GM12878 (cell line): Measurements from ENCODE around the gene ANKIB1. TPM values are rescaled to one million over a fixed set of nuclear protein-coding genes. Genes with fewer than 3 reads are reported as not detected.

Source experiments
- ATAC-seq: fragments of 200-7000 bp; cut with Tn5 transposase; 3 replicates; pipeline ENCODE4 v1.9.1; 2020; ENCODE audit warnings: mild to moderate bottlenecking, moderate library complexity
- BruUV-seq: library from RNA; stranded (reverse); fragments of 400-500 nt; replicated peaks from 2 replicates; lab custom pipeline; 2021; lab: Mats Ljungman, UMichigan
- CTCF ChIA-PET: fragments of 300-600 bp; sonication (Branson Sonifier 250); formaldehyde crosslinking; extraction: SDS; loops from one replicate; lab custom pipeline; 2021; ENCODE audit warnings: inconsistent platforms; lab: Yijun Ruan, JAX
- POLR2A ChIA-PET: fragments of 350-600 bp; formaldehyde crosslinking; extraction: SDS; loops from one replicate; lab custom pipeline; 2021; ENCODE audit warnings: inconsistent platforms; lab: Charles Lee
- RAD21 ChIA-PET: fragments of 300-600 bp; sonication (Branson Sonifier 250); formaldehyde crosslinking; loops from one replicate; lab custom pipeline; 2023; ENCODE audit warnings: antibody characterized with exemption; ENCODE audit not compliant: unreplicated experiment; lab: Charles Lee
- SMC1A ChIA-PET: fragments of 300-600 bp; sonication (Branson Sonifier 250); formaldehyde crosslinking; loops from one replicate; lab custom pipeline; 2023; ENCODE audit not compliant: unreplicated experiment, uncharacterized antibody; lab: Charles Lee
- DNase-seq: peaks from one replicate; pipeline ENCODE4 v3.0.0-alpha.2; 2011; ENCODE audit warnings: low read depth, low spot score
- FAIRE-seq: peaks from 3 replicates; lab custom pipeline; 2011; peaks lifted over from hg19 to GRCh38; lab: Jason Lieb, UNC
- H2AFZ ChIP-seq: 2 replicates; pipeline ENCODE4 v1.6.0; 2011; ENCODE audit warnings: low read depth, low read length, control low read depth; ENCODE audit not compliant: control insufficient read depth
- H3K27ac ChIP-seq: 2 replicates; pipeline ENCODE4 v1.5.1; 2011; ENCODE audit warnings: control low read depth; ENCODE audit not compliant: control insufficient read depth, insufficient read depth
- H3K27me3 ChIP-seq, 2 experiments: replicated peaks in 1 of 2; 2 replicates each; pipeline versions ENCODE4 v1.6.0 to v1.6.1; 2011; ENCODE audit warnings: low read length in 1 of 2; ENCODE audit not compliant: control insufficient read depth in 2 of 2, insufficient read depth in 2 of 2
- H3K36me3 ChIP-seq, 2 experiments: 2 replicates each; pipeline ENCODE4 v1.5.1; 2011; ENCODE audit warnings: low read length in 1 of 2; ENCODE audit not compliant: control insufficient read depth in 2 of 2, insufficient read depth in 2 of 2
- H3K4me1 ChIP-seq: 2 replicates; pipeline ENCODE4 v1.6.1; 2011; ENCODE audit warnings: mild to moderate bottlenecking, low read length, moderate library complexity, mixed read lengths; ENCODE audit not compliant: control insufficient read depth, insufficient read depth
- H3K4me2 ChIP-seq: 2 replicates; pipeline ENCODE4 v1.6.0; 2011; ENCODE audit warnings: control low read depth; ENCODE audit not compliant: control insufficient read depth, insufficient read depth
- H3K4me3 ChIP-seq: fragments of 200-600 bp; sonication (generic); 2 replicates; pipeline ENCODE4 v1.5.1; 2016
- H3K79me2 ChIP-seq: 2 replicates; pipeline ENCODE4 v1.6.0; 2011; ENCODE audit warnings: low read length; ENCODE audit not compliant: control insufficient read depth, insufficient read depth
- H3K9ac ChIP-seq: 2 replicates; pipeline ENCODE4 v1.8.0; 2011; ENCODE audit warnings: low read length, control low read depth, mixed read lengths; ENCODE audit not compliant: control insufficient read depth, insufficient read depth
- H3K9me3 ChIP-seq: replicated peaks from 3 replicates; pipeline ENCODE4 v1.5.1; 2011; ENCODE audit warnings: mild to moderate bottlenecking, low read length; ENCODE audit not compliant: control insufficient read depth, insufficient read depth
- H4K20me1 ChIP-seq: 2 replicates; pipeline ENCODE4 v1.6.0; 2011; ENCODE audit not compliant: control insufficient read depth, insufficient read depth
- GATAD2B ChIP-seq: fragments of 450-650 bp; conservative IDR thresholded peaks from 2 replicates; pipeline ENCODE4 v1.6.1; 2017; ENCODE audit warnings: low read depth, mild to moderate bottlenecking, moderate library complexity
- HCFC1 ChIP-seq: fragments of 150-350 bp; IDR thresholded peaks from 2 replicates; pipeline ENCODE4 v1.6.1; 2014; ENCODE audit warnings: low read length
- IKZF1 ChIP-seq: fragments of 450-650 bp; conservative IDR thresholded peaks from 2 replicates; pipeline ENCODE4 v1.6.1; 2017; ENCODE audit warnings: antibody characterized with exemption, mild to moderate bottlenecking
- PRDM15 ChIP-seq: fragments of 450-650 bp; formaldehyde crosslinking; IDR thresholded peaks from 2 replicates; pipeline ENCODE4 v1.4.0; 2020; ENCODE audit warnings: mild to moderate bottlenecking, moderate library complexity
- SMAD1 ChIP-seq: fragments of 450-650 bp; IDR thresholded peaks from 2 replicates; pipeline ENCODE4 v1.6.1; 2018; ENCODE audit warnings: mild to moderate bottlenecking, low read depth; ENCODE audit not compliant: partially characterized antibody
- SMC3 ChIP-seq: IDR thresholded peaks from 2 replicates; pipeline ENCODE4 v1.6.1; 2011; ENCODE audit warnings: low read length, improper control_type of control experiment, borderline replicate concordance
- SUZ12 ChIP-seq: fragments of 200-600 bp; sonication (generic); IDR thresholded peaks from one replicate; pipeline ENCODE4 v1.6.1; 2018; ENCODE audit warnings: antibody characterized with exemption, mild to moderate bottlenecking; ENCODE audit not compliant: unreplicated experiment
- ZNF24 ChIP-seq: fragments of 450-650 bp; IDR thresholded peaks from 2 replicates; pipeline ENCODE4 v1.6.1; 2017; ENCODE audit warnings: antibody characterized with exemption, mild to moderate bottlenecking
- ZZZ3 ChIP-seq: IDR thresholded peaks from 2 replicates; pipeline ENCODE4 v1.6.1; 2011; ENCODE audit warnings: low read depth; ENCODE audit not compliant: control insufficient read depth, insufficient read length
- WGBS: methylation state at CpG from one replicate; pipeline ENCODE4 v1.1.6; 2016; ENCODE audit warnings: low lambda C conversion rate; ENCODE audit not compliant: insufficient replicate concordance, insufficient coverage; ENCODE audit errors: missing lambda C conversion rate; 5-methylcytosine and 5-hydroxymethylcytosine counted together
- in situ Hi-C: fragments of 300-500 bp; cut with MboI; formaldehyde crosslinking; loops from 9 replicates; pipeline ENCODE4 v1.14.3; 2018; ENCODE audit warnings: mixed read lengths
- intact Hi-C: fragments of 100-400 bp; cut with micrococcal nuclease; formaldehyde crosslinking; loops from one replicate; pipeline ENCODE4 v1.14.2; 2022; ENCODE audit not compliant: unreplicated experiment
- polyA plus RNA-seq, 11 experiments: library from polyadenylated mRNA; depleted of rRNA in 4 of 11; unstranded in 6 of 11; stranded (reverse) in 5 of 11; fragments of >200 nt; fragmentation: Nextera tagmentation in 4 of 11; fragmentation: Illumina TruSeq in 1 of 11; extraction: Ambion mirVana in 4 of 11; extraction: Trizol in 1 of 11; gene quantifications; 1 replicate in 1 of 11; 2 replicates in 10 of 11; pipeline versions ENCODE4 v1.2.1 to v1.2.3, GENCODE V29; 2011 to 2016; ENCODE audit warnings: inconsistent platforms in 2 of 11, missing spikeins in 2 of 11, low read depth in 1 of 11
- total RNA-seq, 4 experiments: library from RNA; depleted of rRNA in 3 of 4; stranded (reverse); fragments of >200 nt in 3 of 4; fragmentation: Illumina TruSeq in 1 of 4; extraction: Trizol in 1 of 4; gene quantifications; 2 replicates each; pipeline versions ENCODE4 v1.2.1 to v1.2.3, GENCODE V29; 2013 to 2021

Gene ANKIB1
- total and polyA plus RNA-seq, 10 of the 15 experiments (the other 5 are each of a cell fraction or from before 2014, with no cell fraction given), result 9.0 to 54.0 (median 21.9) TPM

- in situ Hi-C loops, result no loop called here
- H3K27ac ChIP-seq, result no peak overlapping the region
- no peak for TF ChIP-seq GATAD2B
- no peak for TF ChIP-seq IKZF1
- no peak for TF ChIP-seq SUZ12
- TF ChIP-seq PRDM15, result no peak
- no peak for TF ChIP-seq HCFC1
- no peak for TF ChIP-seq SMAD1
- TF ChIP-seq SMC3, result no peak
- no peak for TF ChIP-seq ZZZ3
- no peak for TF ChIP-seq ZNF24
- H3K79me2 ChIP-seq, result peaks cover 55% of the 10 kb centered on the region
- H3K9ac ChIP-seq, result no peak overlapping the region
- ChIA-PET SMC1A (interaction anchor here (0.7 to 1.9 kb wide), 7 partner anchors 10 to 244 kb away, joined by 3 to 13 read pairs (median 5); partner anchors contain the start of genes ANKIB1 and KRIT1), POLR2A (interaction anchor here (0.6 to 1.6 kb wide), 3 partner anchors 10 to 326 kb away, joined by 4 to 10 read pairs (median 5); partner anchors contain the start of gene ANKIB1), RAD21 (interaction anchor here (0.8 kb wide), 1 partner anchor 9 kb away, joined by 3 read pairs; no protein-coding TSS in a partner anchor), CTCF (interaction anchor here (1.5 kb wide), 1 partner anchor 42 kb away, joined by 8 read pairs; no protein-coding TSS in a partner anchor)
- 0 out of 2 replicates have a peak overlapping the region, but pooled peaks have one; percentile 26 for H3K4me2 ChIP-seq
- WGBS, result 3% methylated on average over 2 of the region's 2 CpGs
- H2AFZ ChIP-seq, result no peak overlapping the region
- no TSS peak for BruUV-seq
- H3K27me3 ChIP-seq, result no peaks in the 10 kb centered on the region
- peak; percentile 58 for ATAC-seq
- no peaks in the 10 kb centered on the region for H4K20me1 ChIP-seq
- no peak for DNase-seq
- intact Hi-C loops, result loop anchor here (5.0 kb wide), 1 partner anchor 42 kb away; the partner anchor contains the start of genes ANKIB1 and KRIT1
- H3K4me3 ChIP-seq, result peak overlapping the region; percentile 23; the same call in 1 of the 2 replicates
- peaks cover 21% of the 10 kb centered on the region for H3K4me1 ChIP-seq
- H3K9me3 ChIP-seq, result no peaks in the 10 kb centered on the region; the same call in 2 of the 3 replicates
- H3K36me3 ChIP-seq, result no peaks in the 10 kb centered on the region
- peak; percentile 31 for FAIRE-seq
These were observed 43.5 kb downstream of the ANKIB1 start for GRCh38 chr7:92289321-92289720.
